HepG2 (cell line): ENCODE data around the gene TXN2. TPM values are rescaled to one million over a fixed set of nuclear protein-coding genes. Genes with fewer than 3 reads are reported as not detected.

Source experiments
- BHLHE40 ChIP-seq: IDR thresholded peaks from 2 replicates; pipeline ENCODE4 v1.6.1; 2011; ENCODE audit warnings: low read length, improper control_type of control experiment
- NFRKB ChIP-seq: fragments of 450-650 bp; IDR thresholded peaks from 2 replicates; pipeline ENCODE4 v1.6.1; 2017
- NR2F2 ChIP-seq: IDR thresholded peaks from 2 replicates; pipeline ENCODE4 v1.6.1; 2012; ENCODE audit warnings: low read depth, inconsistent platforms, borderline replicate concordance
- SOX6 ChIP-seq, 2 experiments: fragments of 450-650 bp in 1 of 2; sonication (generic) in 1 of 2; formaldehyde crosslinking in 1 of 2; IDR thresholded peaks; 2 replicates each; pipeline versions ENCODE4 v1.4.0 to v1.6.1; 2017 to 2020; ENCODE audit warnings: antibody characterized with exemption in 1 of 2, mild to moderate bottlenecking in 1 of 2, missing genetic modification reagents in 1 of 2
- SSRP1 ChIP-seq: IDR thresholded peaks from 2 replicates; pipeline ENCODE4 v1.6.1; 2016; ENCODE audit warnings: control low read depth
- YEATS2 ChIP-seq: sonication (generic); formaldehyde crosslinking; IDR thresholded peaks from 2 replicates; pipeline ENCODE4 v1.4.0; 2020; ENCODE audit warnings: missing genetic modification reagents, borderline replicate concordance
- ZEB1 ChIP-seq: IDR thresholded peaks from 2 replicates; pipeline ENCODE4 v1.6.1; 2012; ENCODE audit warnings: mild to moderate bottlenecking, low read depth, inconsistent platforms; ENCODE audit not compliant: insufficient replicate concordance
- ZFP36 ChIP-seq: fragments of 150-350 bp; IDR thresholded peaks from 2 replicates; pipeline ENCODE4 v1.6.1; 2018; ENCODE audit warnings: borderline replicate concordance, low read length, low read depth; ENCODE audit not compliant: partially characterized antibody
- ZNF550 ChIP-seq: sonication (generic); formaldehyde crosslinking; IDR thresholded peaks from 2 replicates; pipeline ENCODE4 v1.4.0; 2020; ENCODE audit warnings: mild to moderate bottlenecking, missing genetic modification reagents, borderline replicate concordance
- ZNF616 ChIP-seq: sonication (generic); formaldehyde crosslinking; IDR thresholded peaks from 2 replicates; pipeline ENCODE4 v1.5.0; 2020; ENCODE audit warnings: low read depth, mild to moderate bottlenecking, missing genetic modification reagents
- ZNF652 ChIP-seq: IDR thresholded peaks from 2 replicates; pipeline ENCODE4 v1.6.1; 2016; ENCODE audit warnings: low read depth, borderline replicate concordance
- ZNF883 ChIP-seq: sonication (generic); formaldehyde crosslinking; IDR thresholded peaks from 2 replicates; pipeline ENCODE4 v1.5.1; 2020; ENCODE audit warnings: mild to moderate bottlenecking, missing genetic modification reagents; ENCODE audit errors: not compliant biosample characterization
- ZSCAN31 ChIP-seq: sonication (generic); formaldehyde crosslinking; IDR thresholded peaks from 2 replicates; pipeline ENCODE4 v1.5.0; 2020; ENCODE audit warnings: low read depth, mild to moderate bottlenecking, missing genetic modification reagents
- polyA plus RNA-seq, 8 experiments: library from polyadenylated mRNA; depleted of rRNA in 3 of 8; stranded (reverse) in 7 of 8; unstranded in 1 of 8; fragments of >200 nt; fragmentation: Illumina TruSeq in 4 of 8; extraction: Trizol in 4 of 8; gene quantifications; 2 replicates each; pipeline versions ENCODE4 v1.2.1 to v1.2.3, GENCODE V29; 2011 to 2016; ENCODE audit warnings: low read depth in 4 of 8, missing spikeins in 1 of 8, mixed read lengths in 1 of 8; ENCODE audit not compliant: insufficient read depth in 1 of 8
- total RNA-seq, 5 experiments: library from RNA; depleted of rRNA; stranded (reverse); fragments of >200 nt; fragmentation: Illumina TruSeq; extraction: Trizol; gene quantifications; 2 replicates each; pipeline ENCODE4 v1.2.3, GENCODE V29; 2016; ENCODE audit warnings: low read depth in 1 of 5
- TF ChIP-seq, protein P1 (sequence below), 2 experiments: sonication (generic) in 1 of 2; formaldehyde crosslinking in 1 of 2; IDR thresholded peaks; 2 replicates each; pipeline versions ENCODE4 v1.6.1 to v1.9.0; 2014 to 2022; ENCODE audit warnings: antibody characterized with exemption in 1 of 2, borderline replicate concordance in 1 of 2, inconsistent platforms in 1 of 2, low read depth in 1 of 2, missing genetic modification reagents in 1 of 2
- TF ChIP-seq, protein P2 (sequence below): sonication (generic); formaldehyde crosslinking; IDR thresholded peaks from 2 replicates; pipeline ENCODE4 v1.4.0; 2020; ENCODE audit warnings: mild to moderate bottlenecking, missing genetic modification reagents
- TF ChIP-seq, protein P3 (sequence below), 2 experiments: sonication (generic) in 1 of 2; formaldehyde crosslinking in 1 of 2; IDR thresholded peaks; 2 replicates each; pipeline versions ENCODE4 v1.4.0 to v1.6.1; 2018 to 2020; ENCODE audit warnings: missing genetic modification reagents in 2 of 2, borderline replicate concordance in 1 of 2, low read depth in 1 of 2, mild to moderate bottlenecking in 1 of 2, missing biosample characterization in 1 of 2
- TF ChIP-seq, protein P4 (sequence below): sonication (generic); formaldehyde crosslinking; IDR thresholded peaks from 2 replicates; pipeline ENCODE4 v1.5.1; 2020; ENCODE audit warnings: missing genetic modification reagents, mild to moderate bottlenecking, borderline replicate concordance

TXN2 gene
- total and polyA plus RNA-seq, 2 of the 13 experiments (the other 11 are each of a cell fraction or from before 2014, with no cell fraction given) = 41.4 to 109 TPM

DNA sequence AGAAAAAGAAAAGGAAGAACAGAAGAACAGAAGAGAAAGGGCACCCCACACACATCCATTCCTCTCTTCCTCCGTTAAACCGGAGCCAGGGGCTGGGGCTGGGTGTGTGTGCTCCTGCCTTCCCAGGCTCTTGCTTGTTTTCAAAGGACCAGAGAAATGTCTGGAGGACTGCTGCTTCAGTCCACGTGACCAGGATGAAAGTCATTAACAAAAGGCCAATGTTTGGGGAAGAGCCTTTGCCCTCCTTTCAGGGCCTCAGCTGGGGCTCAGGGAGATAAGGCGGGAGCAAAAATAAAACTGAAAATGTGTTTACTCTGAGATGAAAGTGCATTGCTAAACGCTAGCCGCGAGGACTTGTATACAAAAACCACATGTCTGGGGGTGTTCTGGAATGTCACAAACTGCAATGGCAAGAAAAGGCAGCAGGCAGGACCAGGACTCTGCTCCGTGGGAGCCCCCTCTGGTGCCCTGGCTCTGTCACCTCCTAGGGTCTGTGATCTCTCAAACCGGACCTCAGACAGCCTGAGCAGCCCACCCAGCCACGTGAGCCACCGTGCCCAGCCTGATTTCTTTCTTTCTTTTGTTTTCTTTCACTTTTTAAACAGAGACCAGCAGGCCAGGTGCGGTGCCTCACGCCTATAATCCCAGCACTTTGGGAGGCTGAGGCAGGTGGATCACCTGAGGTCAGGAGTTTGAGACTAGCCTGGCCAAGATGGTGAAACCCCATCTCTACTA lies 62.1 kb downstream of the TXN2 start (continued):
- TF ChIP-seq, protein P1, sequence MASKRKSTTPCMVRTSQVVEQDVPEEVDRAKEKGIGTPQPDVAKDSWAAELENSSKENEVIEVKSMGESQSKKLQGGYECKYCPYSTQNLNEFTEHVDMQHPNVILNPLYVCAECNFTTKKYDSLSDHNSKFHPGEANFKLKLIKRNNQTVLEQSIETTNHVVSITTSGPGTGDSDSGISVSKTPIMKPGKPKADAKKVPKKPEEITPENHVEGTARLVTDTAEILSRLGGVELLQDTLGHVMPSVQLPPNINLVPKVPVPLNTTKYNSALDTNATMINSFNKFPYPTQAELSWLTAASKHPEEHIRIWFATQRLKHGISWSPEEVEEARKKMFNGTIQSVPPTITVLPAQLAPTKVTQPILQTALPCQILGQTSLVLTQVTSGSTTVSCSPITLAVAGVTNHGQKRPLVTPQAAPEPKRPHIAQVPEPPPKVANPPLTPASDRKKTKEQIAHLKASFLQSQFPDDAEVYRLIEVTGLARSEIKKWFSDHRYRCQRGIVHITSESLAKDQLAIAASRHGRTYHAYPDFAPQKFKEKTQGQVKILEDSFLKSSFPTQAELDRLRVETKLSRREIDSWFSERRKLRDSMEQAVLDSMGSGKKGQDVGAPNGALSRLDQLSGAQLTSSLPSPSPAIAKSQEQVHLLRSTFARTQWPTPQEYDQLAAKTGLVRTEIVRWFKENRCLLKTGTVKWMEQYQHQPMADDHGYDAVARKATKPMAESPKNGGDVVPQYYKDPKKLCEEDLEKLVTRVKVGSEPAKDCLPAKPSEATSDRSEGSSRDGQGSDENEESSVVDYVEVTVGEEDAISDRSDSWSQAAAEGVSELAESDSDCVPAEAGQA (IDR thresholded peaks at IDR 0.05; ENCODE audit: low read depth) = peak; percentile 49; the same call in 1 of the 2 replicates
- TF ChIP-seq, protein P1 (CRISPR knock-in tag; IDR thresholded peaks at IDR 0.05; ENCODE audit: borderline replicate concordance) = peak; percentile 77; the same call in 1 of the 2 replicates
- TF ChIP-seq NFRKB (no peak), BHLHE40 (peak; percentile 88), ZNF652 (CRISPR knock-in tag) (peak; percentile 11; the same call in 1 of the 2 replicates), ZNF550 (no peak), SOX6 (IDR thresholded peaks at IDR 0.05) (no peak), SOX6 (CRISPR knock-in tag; IDR thresholded peaks at IDR 0.05) (peak; percentile 98), NR2F2 (peak; percentile 90; the same call in 1 of the 2 replicates), ZSCAN31 (CRISPR knock-in tag) (peak; percentile 85; the same call in 1 of the 2 replicates), ZEB1 (no peak), ZNF616 (CRISPR knock-in tag) (no peak), YEATS2 (CRISPR knock-in tag) (peak; percentile 60; the same call in 1 of the 2 replicates), ZFP36 (no peak), SSRP1 (CRISPR knock-in tag) (no peak), ZNF883 (no peak)
- TF ChIP-seq, protein P2, sequence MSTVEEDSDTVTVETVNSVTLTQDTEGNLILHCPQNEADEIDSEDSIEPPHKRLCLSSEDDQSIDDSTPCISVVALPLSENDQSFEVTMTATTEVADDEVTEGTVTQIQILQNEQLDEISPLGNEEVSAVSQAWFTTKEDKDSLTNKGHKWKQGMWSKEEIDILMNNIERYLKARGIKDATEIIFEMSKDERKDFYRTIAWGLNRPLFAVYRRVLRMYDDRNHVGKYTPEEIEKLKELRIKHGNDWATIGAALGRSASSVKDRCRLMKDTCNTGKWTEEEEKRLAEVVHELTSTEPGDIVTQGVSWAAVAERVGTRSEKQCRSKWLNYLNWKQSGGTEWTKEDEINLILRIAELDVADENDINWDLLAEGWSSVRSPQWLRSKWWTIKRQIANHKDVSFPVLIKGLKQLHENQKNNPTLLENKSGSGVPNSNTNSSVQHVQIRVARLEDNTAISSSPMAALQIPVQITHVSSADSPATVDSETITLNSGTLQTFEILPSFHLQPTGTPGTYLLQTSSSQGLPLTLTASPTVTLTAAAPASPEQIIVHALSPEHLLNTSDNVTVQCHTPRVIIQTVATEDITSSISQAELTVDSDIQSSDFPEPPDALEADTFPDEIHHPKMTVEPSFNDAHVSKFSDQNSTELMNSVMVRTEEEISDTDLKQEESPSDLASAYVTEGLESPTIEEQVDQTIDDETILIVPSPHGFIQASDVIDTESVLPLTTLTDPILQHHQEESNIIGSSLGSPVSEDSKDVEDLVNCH (CRISPR knock-in tag) = no peak
- TF ChIP-seq, protein P3, sequence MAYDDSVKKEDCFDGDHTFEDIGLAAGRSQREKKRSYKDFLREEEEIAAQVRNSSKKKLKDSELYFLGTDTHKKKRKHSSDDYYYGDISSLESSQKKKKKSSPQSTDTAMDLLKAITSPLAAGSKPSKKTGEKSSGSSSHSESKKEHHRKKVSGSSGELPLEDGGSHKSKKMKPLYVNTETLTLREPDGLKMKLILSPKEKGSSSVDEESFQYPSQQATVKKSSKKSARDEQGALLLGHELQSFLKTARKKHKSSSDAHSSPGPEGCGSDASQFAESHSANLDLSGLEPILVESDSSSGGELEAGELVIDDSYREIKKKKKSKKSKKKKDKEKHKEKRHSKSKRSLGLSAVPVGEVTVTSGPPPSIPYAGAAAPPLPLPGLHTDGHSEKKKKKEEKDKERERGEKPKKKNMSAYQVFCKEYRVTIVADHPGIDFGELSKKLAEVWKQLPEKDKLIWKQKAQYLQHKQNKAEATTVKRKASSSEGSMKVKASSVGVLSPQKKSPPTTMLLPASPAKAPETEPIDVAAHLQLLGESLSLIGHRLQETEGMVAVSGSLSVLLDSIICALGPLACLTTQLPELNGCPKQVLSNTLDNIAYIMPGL (CRISPR knock-in tag; IDR thresholded peaks at IDR 0.05; ENCODE audit: borderline replicate concordance in 1 of 2, low read depth in 1 of 2) = peak; percentile 53 to 55; a peak in 2 of 4 replicates
- TF ChIP-seq, protein P4, sequence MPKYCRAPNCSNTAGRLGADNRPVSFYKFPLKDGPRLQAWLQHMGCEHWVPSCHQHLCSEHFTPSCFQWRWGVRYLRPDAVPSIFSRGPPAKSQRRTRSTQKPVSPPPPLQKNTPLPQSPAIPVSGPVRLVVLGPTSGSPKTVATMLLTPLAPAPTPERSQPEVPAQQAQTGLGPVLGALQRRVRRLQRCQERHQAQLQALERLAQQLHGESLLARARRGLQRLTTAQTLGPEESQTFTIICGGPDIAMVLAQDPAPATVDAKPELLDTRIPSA = no peak
